ENCODE measurements around the gene SENP8.

GRCh38 chr15:72141171-72142084 is 23.2 kb downstream of the SENP8 start:
- TF ChIP-seq CTCF (conservative IDR thresholded peaks at IDR 0.05; ENCODE audit: low read length) (no peak), EZH2phosphoT487 (IDR thresholded peaks at IDR 0.05; ENCODE audit: borderline replicate concordance) (no peak)

Data from Loucy (cell line).